Upper lobe of left lung (tissue), 4 donors: ENCODE data around the gene ADCY2.

Experiments
- CTCF ChIP-seq, 6 experiments: fragments of 450-650 bp in 4 of 6; fragments of 200-600 bp in 2 of 6; sonication (generic) in 2 of 6; IDR thresholded peaks; one replicate each; pipeline ENCODE4 v1.5.1; 2016 to 2019; ENCODE audit warnings: antibody characterized with exemption in 6 of 6
- POLR2A ChIP-seq, 4 donors: fragments of 450-650 bp; IDR thresholded peaks; one replicate each; pipeline ENCODE4 v1.5.1; 2016 to 2017; ENCODE audit warnings: antibody characterized with exemption in 4 of 4, mild to moderate bottlenecking in 2 of 4

GRCh38 chr5:7742241-7742656, 346.3 kb downstream of the ADCY2 start:
- TF ChIP-seq CTCF (IDR thresholded peaks at IDR 0.05) (no peak), POLR2A (IDR thresholded peaks at IDR 0.05) (no peak)
